NB4 (cell line): ENCODE data around the gene AP4E1.

Experiments used
- CTCF ChIP-seq: IDR thresholded peaks from one replicate; pipeline ENCODE4 v1.5.1; 2012; ENCODE audit warnings: low read depth, low read length
- MYC ChIP-seq: IDR thresholded peaks from 2 replicates; pipeline ENCODE4 v1.6.1; 2011; ENCODE audit warnings: low read depth, low read length
- POLR2A ChIP-seq: IDR thresholded peaks from 2 replicates; pipeline ENCODE4 v1.6.1; 2011; ENCODE audit warnings: mild to moderate bottlenecking; ENCODE audit not compliant: insufficient read length; ENCODE audit errors: extremely low read depth

GRCh38 chr15:50880651-50881114 is 27.8 kb upstream of the AP4E1 start:
- TF ChIP-seq CTCF (no peak), POLR2A (no peak), MYC (no peak)
